Neural cell (in vitro differentiated cells): Measurements from ENCODE around the gene MED22. TPM values are rescaled to one million over a fixed set of nuclear protein-coding genes. Genes with fewer than 3 reads are reported as not detected.

Source experiments
- H2AFZ ChIP-seq: fragments of 200-600, 300-800 bp; sonication (generic), shearing (Covaris generic); 2 replicates; pipeline ENCODE4 v1.6.0; 2014; ENCODE audit warnings: low read depth, mild to moderate bottlenecking, antibody characterized with exemption, low read length, moderate library complexity
- H3F3A ChIP-seq: fragments of 200-600 bp; shearing (Covaris generic); 2 replicates; pipeline ENCODE4 v1.6.1; 2016; ENCODE audit warnings: mild to moderate bottlenecking, moderate library complexity, mixed read lengths, antibody characterized with exemption, low read length; ENCODE audit not compliant: insufficient read depth, poor library complexity, severe bottlenecking
- H3K27ac ChIP-seq: fragments of 200-600, 300-800 bp; sonication (generic), shearing (Covaris generic); 2 replicates; pipeline ENCODE4 v1.5.1; 2014; ENCODE audit warnings: mild to moderate bottlenecking, low read length, moderate library complexity
- H3K27me3 ChIP-seq: fragments of 300-800, 200-600 bp; sonication (generic), shearing (Covaris generic); 2 replicates; pipeline ENCODE4 v1.6.0; 2014; ENCODE audit warnings: mild to moderate bottlenecking, low read depth, low read length, moderate library complexity; ENCODE audit not compliant: insufficient read depth
- H3K36me3 ChIP-seq: fragments of 300-800, 200-600 bp; sonication (generic), shearing (Covaris generic); 2 replicates; pipeline ENCODE4 v1.5.1; 2014; ENCODE audit warnings: mild to moderate bottlenecking, antibody characterized with exemption, low read length, moderate library complexity; ENCODE audit not compliant: insufficient read depth
- H3K4me2 ChIP-seq: fragments of 300-800, 200-600 bp; sonication (generic), shearing (Covaris generic); 2 replicates; pipeline ENCODE4 v1.6.0; 2014; ENCODE audit warnings: mild to moderate bottlenecking, low read length
- H3K4me3 ChIP-seq: fragments of 300-800, 200-600 bp; sonication (generic), shearing (Covaris generic); 2 replicates; pipeline ENCODE4 v1.5.1; 2014; ENCODE audit warnings: mild to moderate bottlenecking, low read length, moderate library complexity
- H3K79me2 ChIP-seq: fragments of 200-600 bp; shearing (Covaris generic); replicated peaks from 2 replicates; pipeline ENCODE4 v1.6.0; 2014; ENCODE audit warnings: mild to moderate bottlenecking, low read length, moderate library complexity; ENCODE audit not compliant: insufficient read depth
- H3K9ac ChIP-seq: fragments of 300-800, 200-600 bp; sonication (generic), shearing (Covaris generic); 2 replicates; pipeline ENCODE4 v1.6.1; 2016; ENCODE audit warnings: mild to moderate bottlenecking, low read length, mixed read lengths
- H3K9me2 ChIP-seq: fragments of 200-600 bp; shearing (Covaris generic); 2 replicates; pipeline ENCODE4 v1.6.1; 2016; ENCODE audit warnings: mild to moderate bottlenecking, low read length, mixed read lengths; ENCODE audit not compliant: insufficient read depth
- H3K9me3 ChIP-seq: fragments of 200-600, 300-800 bp; sonication (generic), shearing (Covaris generic); 2 replicates; pipeline ENCODE4 v1.6.1; 2016; ENCODE audit warnings: mild to moderate bottlenecking, mixed run types, low read length, moderate library complexity, mixed read lengths
- H4K20me1 ChIP-seq: fragments of 200-600 bp; shearing (Covaris generic); 2 replicates; pipeline ENCODE4 v1.6.1; 2016; ENCODE audit warnings: mild to moderate bottlenecking, mixed run types; ENCODE audit not compliant: insufficient read depth
- EP300 ChIP-seq: fragments of 450-650 bp; conservative IDR thresholded peaks from 2 replicates; pipeline ENCODE4 v1.6.1; 2014; ENCODE audit warnings: antibody characterized with exemption, mild to moderate bottlenecking, moderate library complexity; ENCODE audit not compliant: poor library complexity, severe bottlenecking
- EZH2 ChIP-seq: fragments of 200-600, 300-800 bp; shearing (Covaris generic), sonication (generic); IDR thresholded peaks from 2 replicates; pipeline ENCODE4 v1.6.1; 2014; ENCODE audit warnings: antibody characterized with exemption, low read length, borderline replicate concordance, mild to moderate bottlenecking; ENCODE audit not compliant: insufficient read depth, poor library complexity, severe bottlenecking
- MXI1 ChIP-seq: fragments of 450-650 bp; conservative IDR thresholded peaks from 2 replicates; pipeline ENCODE4 v1.6.1; 2014; ENCODE audit warnings: antibody characterized with exemption, mild to moderate bottlenecking; ENCODE audit not compliant: poor library complexity, severe bottlenecking
- POLR2AphosphoS5 ChIP-seq: IDR thresholded peaks from 2 replicates; pipeline ENCODE4 v1.6.1; 2012
- RAD21 ChIP-seq: fragments of 450-650 bp; conservative IDR thresholded peaks from 2 replicates; pipeline ENCODE4 v1.6.1; 2014; ENCODE audit warnings: antibody characterized with exemption, mild to moderate bottlenecking, moderate library complexity
- SMC3 ChIP-seq: fragments of 450-650 bp; conservative IDR thresholded peaks from 2 replicates; pipeline ENCODE4 v1.6.1; 2014; ENCODE audit warnings: antibody characterized with exemption, mild to moderate bottlenecking, moderate library complexity; ENCODE audit not compliant: poor library complexity
- TAF1 ChIP-seq: IDR thresholded peaks from 2 replicates; pipeline ENCODE4 v1.6.1; 2012; ENCODE audit warnings: low read depth
- polyA plus RNA-seq: library from polyadenylated mRNA; depleted of rRNA; stranded (reverse); fragments of >200 nt; gene quantifications from 2 replicates; pipeline ENCODE4 v1.2.3, GENCODE V29; 2014
- TF ChIP-seq, protein P1 (sequence below): fragments of 450-650 bp; IDR thresholded peaks from 2 replicates; pipeline ENCODE4 v1.5.1; 2014; ENCODE audit warnings: antibody characterized with exemption, mild to moderate bottlenecking, moderate library complexity; ENCODE audit not compliant: poor library complexity, severe bottlenecking
- TF ChIP-seq, protein P2 (sequence below): IDR thresholded peaks from 2 replicates; pipeline ENCODE4 v1.6.1; 2012; ENCODE audit warnings: borderline replicate concordance

MED22 gene
- polyA plus RNA-seq, 1 donor from 2014 or later: 57.5 TPM

DNA sequence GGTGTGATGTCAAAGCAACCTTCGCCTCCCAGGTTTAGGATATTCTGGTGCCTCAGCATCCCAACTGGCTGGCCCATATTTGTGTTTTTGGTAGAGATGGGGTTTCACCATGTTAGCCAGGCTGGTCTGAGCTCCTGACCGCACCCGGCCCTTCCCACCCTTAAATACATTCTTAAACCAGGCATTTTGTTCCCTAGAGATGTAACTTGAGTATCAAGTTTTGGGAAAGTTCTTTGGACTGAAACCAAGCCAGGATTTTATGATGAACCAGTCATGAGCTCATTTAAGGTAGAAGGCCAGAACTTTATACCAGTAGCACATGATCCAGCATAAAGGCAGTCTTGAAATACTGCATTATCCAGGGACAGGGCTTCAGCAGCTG is 3.6 kb upstream of the MED22 start:
- no peaks in the 10 kb centered on the region for H3K27me3 ChIP-seq
- H3K9me3 ChIP-seq: no peaks in the 10 kb centered on the region
- no peaks in the 10 kb centered on the region for H3K9me2 ChIP-seq
- no peak overlapping the region for H2AFZ ChIP-seq
- no peaks in the 10 kb centered on the region for H4K20me1 ChIP-seq
- H3K9ac ChIP-seq: no peak overlapping the region
- H3K27ac ChIP-seq: no peak overlapping the region
- no peak overlapping the region for H3K4me2 ChIP-seq
- TF ChIP-seq SMC3 (no peak), MXI1 (no peak), POLR2AphosphoS5 (no peak), EZH2 (no peak), EP300 (no peak), RAD21 (no peak), TAF1 (no peak)
- TF ChIP-seq, protein P1, sequence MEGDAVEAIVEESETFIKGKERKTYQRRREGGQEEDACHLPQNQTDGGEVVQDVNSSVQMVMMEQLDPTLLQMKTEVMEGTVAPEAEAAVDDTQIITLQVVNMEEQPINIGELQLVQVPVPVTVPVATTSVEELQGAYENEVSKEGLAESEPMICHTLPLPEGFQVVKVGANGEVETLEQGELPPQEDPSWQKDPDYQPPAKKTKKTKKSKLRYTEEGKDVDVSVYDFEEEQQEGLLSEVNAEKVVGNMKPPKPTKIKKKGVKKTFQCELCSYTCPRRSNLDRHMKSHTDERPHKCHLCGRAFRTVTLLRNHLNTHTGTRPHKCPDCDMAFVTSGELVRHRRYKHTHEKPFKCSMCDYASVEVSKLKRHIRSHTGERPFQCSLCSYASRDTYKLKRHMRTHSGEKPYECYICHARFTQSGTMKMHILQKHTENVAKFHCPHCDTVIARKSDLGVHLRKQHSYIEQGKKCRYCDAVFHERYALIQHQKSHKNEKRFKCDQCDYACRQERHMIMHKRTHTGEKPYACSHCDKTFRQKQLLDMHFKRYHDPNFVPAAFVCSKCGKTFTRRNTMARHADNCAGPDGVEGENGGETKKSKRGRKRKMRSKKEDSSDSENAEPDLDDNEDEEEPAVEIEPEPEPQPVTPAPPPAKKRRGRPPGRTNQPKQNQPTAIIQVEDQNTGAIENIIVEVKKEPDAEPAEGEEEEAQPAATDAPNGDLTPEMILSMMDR: no peak
- TF ChIP-seq, protein P2, sequence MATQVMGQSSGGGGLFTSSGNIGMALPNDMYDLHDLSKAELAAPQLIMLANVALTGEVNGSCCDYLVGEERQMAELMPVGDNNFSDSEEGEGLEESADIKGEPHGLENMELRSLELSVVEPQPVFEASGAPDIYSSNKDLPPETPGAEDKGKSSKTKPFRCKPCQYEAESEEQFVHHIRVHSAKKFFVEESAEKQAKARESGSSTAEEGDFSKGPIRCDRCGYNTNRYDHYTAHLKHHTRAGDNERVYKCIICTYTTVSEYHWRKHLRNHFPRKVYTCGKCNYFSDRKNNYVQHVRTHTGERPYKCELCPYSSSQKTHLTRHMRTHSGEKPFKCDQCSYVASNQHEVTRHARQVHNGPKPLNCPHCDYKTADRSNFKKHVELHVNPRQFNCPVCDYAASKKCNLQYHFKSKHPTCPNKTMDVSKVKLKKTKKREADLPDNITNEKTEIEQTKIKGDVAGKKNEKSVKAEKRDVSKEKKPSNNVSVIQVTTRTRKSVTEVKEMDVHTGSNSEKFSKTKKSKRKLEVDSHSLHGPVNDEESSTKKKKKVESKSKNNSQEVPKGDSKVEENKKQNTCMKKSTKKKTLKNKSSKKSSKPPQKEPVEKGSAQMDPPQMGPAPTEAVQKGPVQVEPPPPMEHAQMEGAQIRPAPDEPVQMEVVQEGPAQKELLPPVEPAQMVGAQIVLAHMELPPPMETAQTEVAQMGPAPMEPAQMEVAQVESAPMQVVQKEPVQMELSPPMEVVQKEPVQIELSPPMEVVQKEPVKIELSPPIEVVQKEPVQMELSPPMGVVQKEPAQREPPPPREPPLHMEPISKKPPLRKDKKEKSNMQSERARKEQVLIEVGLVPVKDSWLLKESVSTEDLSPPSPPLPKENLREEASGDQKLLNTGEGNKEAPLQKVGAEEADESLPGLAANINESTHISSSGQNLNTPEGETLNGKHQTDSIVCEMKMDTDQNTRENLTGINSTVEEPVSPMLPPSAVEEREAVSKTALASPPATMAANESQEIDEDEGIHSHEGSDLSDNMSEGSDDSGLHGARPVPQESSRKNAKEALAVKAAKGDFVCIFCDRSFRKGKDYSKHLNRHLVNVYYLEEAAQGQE: no peak
- peaks cover 26% of the 10 kb centered on the region for H3K79me2 ChIP-seq
- peaks cover 6% of the 10 kb centered on the region for H3K36me3 ChIP-seq
- no peak overlapping the region for H3K4me3 ChIP-seq
- H3F3A ChIP-seq: no peaks in the 10 kb centered on the region

DNA sequence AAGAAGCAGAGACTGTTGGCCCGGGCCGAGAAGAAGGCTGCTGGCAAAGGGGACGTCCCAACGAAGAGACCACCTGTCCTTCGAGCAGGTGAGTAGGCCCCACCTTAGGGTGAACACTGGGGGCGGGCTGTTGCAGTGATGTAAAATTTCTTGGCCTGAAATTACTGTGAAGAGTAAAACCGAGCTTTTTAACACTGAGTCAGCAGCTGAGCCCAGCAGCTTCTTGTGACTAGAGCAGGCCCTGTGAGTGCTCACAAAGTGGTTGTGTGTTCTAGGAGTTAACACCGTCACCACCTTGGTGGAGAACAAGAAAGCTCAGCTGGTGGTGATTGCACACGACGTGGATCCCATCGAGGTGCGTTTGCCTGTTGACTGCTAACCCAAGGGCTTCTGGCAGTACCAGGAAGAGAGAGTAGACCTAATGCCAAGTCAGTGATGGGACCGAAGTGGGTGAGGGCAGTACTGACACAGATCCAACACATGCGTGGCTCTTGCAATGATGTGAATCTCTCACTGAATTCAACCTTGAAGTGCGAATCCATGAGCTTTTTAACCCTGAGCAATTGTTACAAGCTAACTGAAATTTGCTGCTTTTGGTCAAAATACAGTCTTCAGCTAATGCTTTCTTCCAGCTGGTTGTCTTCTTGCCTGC is 2.2 kb upstream of the MED22 start:
- Histone ChIP-seq H3K9ac (no peak overlapping the region), H3K27me3 (no peaks in the 10 kb centered on the region), H3K4me3 (peak overlapping the region; percentile 94), H4K20me1 (no peaks in the 10 kb centered on the region), H3K9me3 (no peaks in the 10 kb centered on the region), H2AFZ (no peak overlapping the region), H3K36me3 (peaks cover 6% of the 10 kb centered on the region), H3K9me2 (no peaks in the 10 kb centered on the region), H3K27ac (no peak overlapping the region), H3F3A (no peaks in the 10 kb centered on the region), H3K79me2 (peaks cover 25% of the 10 kb centered on the region), H3K4me2 (no peak overlapping the region)
- TF ChIP-seq MXI1: no peak
- TF ChIP-seq EZH2: no peak
- TF ChIP-seq POLR2AphosphoS5: no peak
- TF ChIP-seq RAD21: no peak
- no peak for TF ChIP-seq EP300
- TF ChIP-seq, protein P2: no peak
- TF ChIP-seq, protein P1: no peak
- TF ChIP-seq SMC3: no peak
- no peak for TF ChIP-seq TAF1
